ENCODE data around the gene SLC35F6. TPM values are rescaled to one million over a fixed set of nuclear protein-coding genes. Genes with fewer than 3 reads are reported as not detected.

SLC35F6 gene
- polyA plus RNA-seq, 2 of the 4 experiments (the other 2 are of a cell fraction), result 41.3 to 46.9 TPM

- TF ChIP-seq MAX (IDR thresholded peaks at IDR 0.05) (peak; percentile 82), EHF (CRISPR knock-in tag; IDR thresholded peaks at IDR 0.05) (peak; percentile 13; the same call in 1 of the 2 replicates), HEYL (CRISPR knock-in tag; IDR thresholded peaks at IDR 0.05) (0 out of 2 replicates have a peak, but pooled peaks have one; percentile 22), FOXS1 (CRISPR knock-in tag; IDR thresholded peaks at IDR 0.05) (no peak), KDM5A (IDR thresholded peaks at IDR 0.05) (no peak)
Observed at GRCh38 chr2:26757873-26758789, 6.0 kb upstream of the SLC35F6 start (continued).

- Histone ChIP-seq H3K9me3 (no peaks in the 10 kb centered on the region), H3K4me2 (peak overlapping the region; percentile 70), H3K27ac (peak overlapping the region; percentile 97), H3K4me3 (no peak overlapping the region), H3K4me1 (peaks cover 57% of the 10 kb centered on the region)
- ChIA-PET POLR2A (no interaction called here), CTCF (interaction anchor here (0.7 to 2.8 kb wide), 4 partner anchors 10 to 294 kb away, joined by 3 to 12 read pairs (median 6); no protein-coding TSS in a partner anchor)
- FAIRE-seq (no peak), ATAC-seq (0 out of 6 replicates have a peak, but pooled peaks of 1 of the 2 experiments have one; percentile 2), DNase-seq (ENCODE audit: low read depth in 1 of 2, low spot score in 1 of 2) (no peak)
- TF ChIP-seq JUN (IDR thresholded peaks at IDR 0.05) (no peak), HMGXB4 (CRISPR knock-in tag; IDR thresholded peaks at IDR 0.05; ENCODE audit: borderline replicate concordance) (no peak), RFX5 (IDR thresholded peaks at IDR 0.05) (no peak), ZC3H11A (IDR thresholded peaks at IDR 0.05) (no peak), PHF8 (IDR thresholded peaks at IDR 0.05; ENCODE audit: borderline replicate concordance, low read depth) (no peak), KDM1A (IDR thresholded peaks at IDR 0.05; ENCODE audit: low read depth) (no peak), E2F6 (IDR thresholded peaks at IDR 0.05; ENCODE audit: borderline replicate concordance, low read depth) (no peak), CHD4 (IDR thresholded peaks at IDR 0.05; ENCODE audit: borderline replicate concordance) (no peak), SREBF2 (IDR thresholded peaks at IDR 0.05) (no peak), FOSB (CRISPR knock-in tag; IDR thresholded peaks at IDR 0.05) (no peak), CTCF (IDR thresholded peaks at IDR 0.05) (no peak)
- 67% methylated on average over 7 of the region's 7 CpGs for WGBS (ENCODE audit: missing lambda C conversion rate)
Observed at GRCh38 chr2:26758790-26759321, 5.2 kb upstream of the SLC35F6 start.

GRCh38 chr2:26759845-26760244, 4.2 kb upstream of the SLC35F6 start:
- no peak for DNase-seq (ENCODE audit: low read depth in 1 of 2, low spot score in 1 of 2)
- POLR2A ChIA-PET, result no interaction called here
- TF ChIP-seq RARB (CRISPR knock-in tag; IDR thresholded peaks at IDR 0.05), result no peak
- no peak for TF ChIP-seq POLR2A (IDR thresholded peaks at IDR 0.05; ENCODE audit: low read length)
- no peak for TF ChIP-seq ZNF302 (CRISPR knock-in tag; IDR thresholded peaks at IDR 0.05)
- no peak for TF ChIP-seq FOXS1 (CRISPR knock-in tag; IDR thresholded peaks at IDR 0.05)
- no peak for TF ChIP-seq CEBPB (IDR thresholded peaks at IDR 0.05)
- TF ChIP-seq JUNB (IDR thresholded peaks at IDR 0.05), result no peak
- TF ChIP-seq RFX5 (IDR thresholded peaks at IDR 0.05), result no peak
- TF ChIP-seq RNF2 (IDR thresholded peaks at IDR 0.05; ENCODE audit: borderline replicate concordance, low read depth), result no peak
- no peak for TF ChIP-seq HEYL (CRISPR knock-in tag; IDR thresholded peaks at IDR 0.05)
- TF ChIP-seq SREBF2 (IDR thresholded peaks at IDR 0.05), result no peak
- TF ChIP-seq ZSCAN20 (CRISPR knock-in tag; IDR thresholded peaks at IDR 0.05), result no peak
- TF ChIP-seq NPAS2 (CRISPR knock-in tag; IDR thresholded peaks at IDR 0.05; ENCODE audit: borderline replicate concordance), result no peak
- TF ChIP-seq KDM5A (IDR thresholded peaks at IDR 0.05), result no peak
- no peak for TF ChIP-seq HDAC2 (IDR thresholded peaks at IDR 0.05)
- TF ChIP-seq MAFK (IDR thresholded peaks at IDR 0.05; ENCODE audit: partially characterized antibody), result no peak
- TF ChIP-seq HMGXB4 (CRISPR knock-in tag; IDR thresholded peaks at IDR 0.05; ENCODE audit: borderline replicate concordance), result no peak

More at GRCh38 chr2:26759845-26760244, 4.2 kb upstream of the SLC35F6 start:
- Histone ChIP-seq H3K4me1 (peaks cover 49% of the 10 kb centered on the region), H3K4me2 (no peak overlapping the region), H3K27ac (peak overlapping the region; percentile 97), H3K9me3 (no peaks in the 10 kb centered on the region), H3K4me3 (no peak overlapping the region)
- WGBS (ENCODE audit: missing lambda C conversion rate), result 97% methylated on average over 5 of the region's 5 CpGs
- ATAC-seq (no peak), FAIRE-seq (no peak)
- CTCF ChIA-PET, result interaction anchor here (0.7 to 2.8 kb wide), 5 partner anchors 9 to 162 kb away, joined by 3 to 12 read pairs (median 3); no protein-coding TSS in a partner anchor
